Osteoblast (primary cell): ENCODE results near the gene ATP12A. TPM values are rescaled to one million over a fixed set of nuclear protein-coding genes. Genes with fewer than 3 reads are reported as not detected.
A peak's percentile ranks its signal among the peaks of the same experiment; 100 is the strongest.

Experiments used
- DNase-seq: peaks from one replicate; pipeline ENCODE4 v3.0.0; 2011; ENCODE audit warnings: low spot score, mixed read lengths; ENCODE audit not compliant: insufficient read length; ENCODE audit errors: missing footprints
- H2AFZ ChIP-seq: 2 replicates; pipeline ENCODE4 v1.6.0; 2011; ENCODE audit warnings: mild to moderate bottlenecking, low read length
- H3K27ac ChIP-seq: 2 replicates; pipeline ENCODE4 v1.5.1; 2011; ENCODE audit warnings: mild to moderate bottlenecking, low read depth, low read length, moderate library complexity
- H3K27me3 ChIP-seq: 2 replicates; pipeline ENCODE4 v1.6.0; 2012; ENCODE audit warnings: mild to moderate bottlenecking, control low read depth, inconsistent platforms, low read length, moderate library complexity; ENCODE audit not compliant: insufficient read depth
- H3K36me3 ChIP-seq: 2 replicates; pipeline ENCODE4 v1.5.1; 2011; ENCODE audit warnings: mild to moderate bottlenecking, low read length, control low read depth, moderate library complexity; ENCODE audit not compliant: insufficient read depth
- H3K4me1 ChIP-seq: 2 replicates; pipeline ENCODE4 v1.5.1; 2011; ENCODE audit warnings: mild to moderate bottlenecking, low read length, control low read depth, moderate library complexity; ENCODE audit not compliant: insufficient read depth
- H3K4me2 ChIP-seq: 2 replicates; pipeline ENCODE4 v1.6.0; 2011; ENCODE audit warnings: mild to moderate bottlenecking, low read length; ENCODE audit not compliant: insufficient read depth
- H3K4me3 ChIP-seq: fragments of 200-600 bp; sonication (generic); 3 replicates; pipeline ENCODE4 v1.5.1; 2012; ENCODE audit warnings: mild to moderate bottlenecking, low read length, inconsistent platforms; ENCODE audit not compliant: insufficient read depth
- H3K79me2 ChIP-seq: 2 replicates; pipeline ENCODE4 v1.6.0; 2012; ENCODE audit warnings: mild to moderate bottlenecking, low read length, control low read depth, inconsistent platforms; ENCODE audit not compliant: insufficient read depth
- H3K9me3 ChIP-seq: 2 replicates; pipeline ENCODE4 v1.5.1; 2011; ENCODE audit warnings: low read depth, low read length, control low read depth
- H4K20me1 ChIP-seq: 2 replicates; pipeline ENCODE4 v1.6.0; 2012; ENCODE audit warnings: mild to moderate bottlenecking, low read length, control low read depth; ENCODE audit not compliant: insufficient read depth
- CTCF ChIP-seq: IDR thresholded peaks from 2 replicates; pipeline ENCODE4 v1.5.1; 2011; ENCODE audit warnings: mild to moderate bottlenecking, low read depth, low read length, moderate library complexity; ENCODE audit errors: extremely low read depth
- total RNA-seq: library from RNA; depleted of rRNA; stranded (reverse); fragments of >200 nt; gene quantifications from 2 replicates; pipeline ENCODE4 v1.2.3, GENCODE V29; 2012

ATP12A gene
- total RNA-seq, 1 donor: not detected

- Histone ChIP-seq H4K20me1 (no peaks in the 10 kb centered on the region), H3K36me3 (no peaks in the 10 kb centered on the region), H3K4me1 (peaks cover 10% of the 10 kb centered on the region), H3K9me3 (no peaks in the 10 kb centered on the region), H2AFZ (no peak overlapping the region), H3K4me3 (no peak overlapping the region), H3K27me3 (peaks cover 32% of the 10 kb centered on the region), H3K79me2 (no peaks in the 10 kb centered on the region), H3K4me2 (no peak overlapping the region), H3K27ac (no peak overlapping the region)
- peak; percentile 30 for DNase-seq
- no peak for TF ChIP-seq CTCF
Measured at GRCh38 chr13:24682353-24682752, 2.1 kb downstream of the ATP12A start.

- Histone ChIP-seq H3K9me3 (no peaks in the 10 kb centered on the region), H4K20me1 (no peaks in the 10 kb centered on the region), H2AFZ (no peak overlapping the region), H3K4me1 (peaks cover 10% of the 10 kb centered on the region), H3K4me3 (no peak overlapping the region), H3K27ac (no peak overlapping the region), H3K79me2 (no peaks in the 10 kb centered on the region), H3K36me3 (no peaks in the 10 kb centered on the region), H3K4me2 (no peak overlapping the region), H3K27me3 (peaks cover 31% of the 10 kb centered on the region)
- DNase-seq: no peak
- TF ChIP-seq CTCF: no peak
Measured at GRCh38 chr13:24683351-24683750, 3.1 kb downstream of the ATP12A start.

GRCh38 chr13:24683838-24684599 lies 3.8 kb downstream of the ATP12A start:
- Histone ChIP-seq H3K4me2 (peak overlapping the region; percentile 28), H3K4me1 (peaks cover 10% of the 10 kb centered on the region)
- peak; percentile 98 for DNase-seq

More at GRCh38 chr13:24683838-24684599, 3.8 kb downstream of the ATP12A start:
- Histone ChIP-seq H4K20me1 (no peaks in the 10 kb centered on the region), H3K9me3 (no peaks in the 10 kb centered on the region), H3K27me3 (peaks cover 29% of the 10 kb centered on the region), H3K4me3 (no peak overlapping the region), H3K79me2 (no peaks in the 10 kb centered on the region), H3K36me3 (no peaks in the 10 kb centered on the region), H3K27ac (no peak overlapping the region), H2AFZ (no peak overlapping the region)
- TF ChIP-seq CTCF: peak; percentile 70
